Measurements from ENCODE around the gene SORL1.

SORL1 gene

DNA sequence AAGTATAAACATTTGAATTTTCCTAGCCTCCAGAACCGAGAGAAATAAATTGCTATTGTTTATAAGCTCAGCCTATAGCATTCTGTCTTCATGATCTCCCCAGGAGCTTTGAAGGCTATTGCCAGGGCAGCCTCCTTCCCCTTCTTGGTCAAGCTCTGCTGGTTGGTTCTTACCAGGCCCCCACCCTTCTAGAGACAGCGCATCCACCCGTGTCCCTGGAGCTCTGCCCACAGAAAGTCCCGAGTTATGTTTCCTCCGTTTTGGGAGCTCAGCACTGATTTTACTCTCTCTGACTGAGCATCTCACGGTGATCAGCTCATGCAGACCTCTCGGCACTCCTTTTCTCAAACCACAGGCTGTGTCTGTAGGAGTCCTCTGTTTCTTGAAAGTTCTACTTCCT is 124.4 kb downstream of the SORL1 start:
- Histone ChIP-seq H3K4me1 (no peaks in the 10 kb centered on the region), H3K36me3 (peaks cover 5 to 81% (median 33%) of the 10 kb centered on the region in 3 donors), H3K9me3 (no peaks in the 10 kb centered on the region), H3K4me3 (no peak overlapping the region), H3K27me3 (no peaks in the 10 kb centered on the region), H3K27ac (peak overlapping the region in 1 of 2 donors; percentile 1)
- TF ChIP-seq, protein P1, sequence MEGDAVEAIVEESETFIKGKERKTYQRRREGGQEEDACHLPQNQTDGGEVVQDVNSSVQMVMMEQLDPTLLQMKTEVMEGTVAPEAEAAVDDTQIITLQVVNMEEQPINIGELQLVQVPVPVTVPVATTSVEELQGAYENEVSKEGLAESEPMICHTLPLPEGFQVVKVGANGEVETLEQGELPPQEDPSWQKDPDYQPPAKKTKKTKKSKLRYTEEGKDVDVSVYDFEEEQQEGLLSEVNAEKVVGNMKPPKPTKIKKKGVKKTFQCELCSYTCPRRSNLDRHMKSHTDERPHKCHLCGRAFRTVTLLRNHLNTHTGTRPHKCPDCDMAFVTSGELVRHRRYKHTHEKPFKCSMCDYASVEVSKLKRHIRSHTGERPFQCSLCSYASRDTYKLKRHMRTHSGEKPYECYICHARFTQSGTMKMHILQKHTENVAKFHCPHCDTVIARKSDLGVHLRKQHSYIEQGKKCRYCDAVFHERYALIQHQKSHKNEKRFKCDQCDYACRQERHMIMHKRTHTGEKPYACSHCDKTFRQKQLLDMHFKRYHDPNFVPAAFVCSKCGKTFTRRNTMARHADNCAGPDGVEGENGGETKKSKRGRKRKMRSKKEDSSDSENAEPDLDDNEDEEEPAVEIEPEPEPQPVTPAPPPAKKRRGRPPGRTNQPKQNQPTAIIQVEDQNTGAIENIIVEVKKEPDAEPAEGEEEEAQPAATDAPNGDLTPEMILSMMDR (IDR thresholded peaks at IDR 0.05): no peak
- DNase-seq: peak; percentile 68 to 80
- intact Hi-C loops (cut with DNase I; ENCODE audit: low total_unique reads): no loop called here

DNA sequence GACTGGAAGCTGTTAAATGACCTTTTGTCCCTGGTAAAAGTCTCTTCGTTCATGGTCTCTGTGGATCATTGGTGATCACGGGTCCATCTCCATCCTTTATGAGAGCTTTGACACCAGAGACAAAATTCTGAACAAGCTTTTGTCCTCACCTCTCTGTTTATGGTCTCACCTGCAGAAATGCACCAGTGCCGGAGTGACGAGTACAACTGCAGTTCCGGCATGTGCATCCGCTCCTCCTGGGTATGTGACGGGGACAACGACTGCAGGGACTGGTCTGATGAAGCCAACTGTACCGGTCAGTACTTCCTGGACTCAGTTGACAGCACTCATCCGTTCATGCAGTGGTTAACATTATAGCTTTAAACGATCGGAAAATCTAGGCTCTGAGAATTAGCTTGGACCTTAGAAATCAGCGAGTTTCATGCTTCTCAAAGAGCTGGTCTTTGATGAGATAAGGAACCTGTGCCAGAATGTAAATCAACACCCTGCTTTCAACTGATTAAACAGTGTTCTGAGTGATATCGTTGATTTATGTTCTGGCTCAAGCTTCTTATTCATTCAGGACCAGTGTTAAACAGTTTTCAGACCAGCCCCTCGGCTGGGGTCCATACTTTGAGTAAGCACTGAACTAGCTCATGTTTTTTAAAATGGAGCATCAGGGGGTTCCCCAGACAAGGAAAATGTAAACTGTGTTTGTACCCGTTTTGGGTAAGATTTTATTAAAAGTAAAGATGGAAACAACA is 125.2 kb downstream of the SORL1 start:
- Histone ChIP-seq H3K27me3 (no peaks in the 10 kb centered on the region), H3K4me3 (no peak overlapping the region), H3K4me1 (no peaks in the 10 kb centered on the region), H3K9me3 (no peaks in the 10 kb centered on the region), H3K36me3 (peaks cover 5 to 74% (median 33%) of the 10 kb centered on the region in 3 donors), H3K27ac (no peak overlapping the region)
- intact Hi-C loops (cut with DNase I; ENCODE audit: low total_unique reads): no loop called here
- DNase-seq: no peak
- TF ChIP-seq, protein P1 (IDR thresholded peaks at IDR 0.05): no peak

DNA sequence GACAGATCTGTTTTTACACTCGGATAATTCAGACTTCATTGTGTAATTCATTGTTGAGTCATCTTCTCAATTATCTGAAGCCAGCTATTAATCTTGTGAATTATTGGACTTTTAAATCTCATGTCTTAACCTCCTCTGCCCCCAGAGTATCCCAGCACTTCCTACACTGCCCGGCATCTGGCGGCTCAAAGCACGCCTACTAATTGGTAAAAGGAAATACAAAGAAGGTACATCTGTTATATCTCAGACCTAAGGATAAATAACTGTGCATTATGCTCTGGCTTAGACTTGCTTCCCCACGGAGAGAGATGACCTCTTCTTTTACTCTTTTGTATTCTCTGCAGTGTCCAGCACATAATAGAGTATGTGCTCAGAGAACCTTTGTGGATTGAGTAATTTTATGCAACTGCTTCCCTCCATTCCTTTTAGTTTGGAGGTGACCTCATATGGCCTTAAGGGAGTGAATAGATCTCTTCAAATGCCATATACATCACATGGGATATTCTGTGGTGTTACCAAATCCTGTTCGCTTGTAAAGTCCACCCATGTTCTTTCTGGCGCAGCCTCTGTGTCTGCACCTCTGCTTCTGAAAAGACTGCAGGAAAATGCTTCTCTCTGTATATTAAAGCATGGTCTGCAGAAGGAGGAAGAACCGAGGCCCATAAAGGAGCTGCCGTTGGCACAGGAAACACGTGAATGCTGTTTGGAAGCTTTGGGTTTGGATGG is 126.3 kb downstream of the SORL1 start:
- no peak overlapping the region for H3K27ac ChIP-seq
- H3K9me3 ChIP-seq: no peaks in the 10 kb centered on the region
- no peaks in the 10 kb centered on the region for H3K4me1 ChIP-seq
- H3K36me3 ChIP-seq: peaks cover 11 to 76% (median 33%) of the 10 kb centered on the region in 3 donors
- H3K4me3 ChIP-seq: no peak overlapping the region
- intact Hi-C loops (cut with DNase I; ENCODE audit: low total_unique reads): no loop called here
- DNase-seq: no peak
- no peaks in the 10 kb centered on the region for H3K27me3 ChIP-seq
- TF ChIP-seq, protein P1 (IDR thresholded peaks at IDR 0.05): no peak

DNA sequence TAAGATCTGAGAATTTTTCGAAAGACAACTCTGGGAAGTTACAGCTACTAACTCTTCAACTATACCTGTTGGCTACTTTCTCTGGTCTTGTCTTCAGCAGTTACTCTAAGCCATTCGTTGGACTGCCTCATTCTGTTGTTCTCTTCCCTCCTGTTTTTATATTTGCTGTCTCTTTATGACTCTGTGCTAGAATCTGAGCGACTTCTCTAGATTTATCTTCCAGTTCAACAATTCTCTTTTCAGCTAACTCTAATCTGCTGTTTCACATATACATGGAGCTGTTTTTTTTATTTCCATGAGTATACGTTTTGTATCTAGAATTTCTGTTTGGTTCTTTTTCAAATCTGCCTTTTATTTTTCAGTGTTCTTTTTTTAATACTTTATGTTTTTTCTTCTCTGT is 128.0 kb downstream of the SORL1 start:
- H3K36me3 ChIP-seq: peaks cover 13 to 72% (median 33%) of the 10 kb centered on the region in 3 donors
- H3K9me3 ChIP-seq: no peaks in the 10 kb centered on the region
- DNase-seq: no peak
- H3K27me3 ChIP-seq: no peaks in the 10 kb centered on the region
- H3K27ac ChIP-seq: no peak overlapping the region
- TF ChIP-seq, protein P1 (IDR thresholded peaks at IDR 0.05): no peak
- intact Hi-C loops (cut with DNase I; ENCODE audit: low total_unique reads): no loop called here
- no peak overlapping the region for H3K4me3 ChIP-seq
- H3K4me1 ChIP-seq: no peaks in the 10 kb centered on the region

DNA sequence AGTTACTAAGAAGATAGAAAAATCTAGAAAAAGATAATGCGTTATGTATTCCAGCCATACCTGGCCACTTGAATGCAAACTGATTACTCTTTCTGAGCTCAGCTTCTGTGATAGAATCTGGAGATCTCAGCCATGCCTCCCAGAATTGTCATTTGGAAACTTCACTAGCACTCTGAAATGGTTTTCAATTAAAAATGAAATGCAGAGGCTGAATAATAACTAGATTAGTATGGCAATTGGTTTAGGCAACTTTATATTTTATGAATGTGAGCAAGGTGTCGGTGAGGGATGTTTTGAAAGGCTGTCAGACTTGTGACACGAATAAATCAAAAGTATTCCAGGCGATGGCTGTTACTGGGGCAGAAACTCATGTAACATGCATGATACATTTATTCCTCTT is 129.5 kb downstream of the SORL1 start:
- H3K27ac ChIP-seq: no peak overlapping the region
- no peaks in the 10 kb centered on the region for H3K4me1 ChIP-seq
- H3K27me3 ChIP-seq: no peaks in the 10 kb centered on the region
- H3K9me3 ChIP-seq: no peaks in the 10 kb centered on the region
- no peak overlapping the region for H3K4me3 ChIP-seq
- TF ChIP-seq, protein P1 (IDR thresholded peaks at IDR 0.05): no peak
- H3K36me3 ChIP-seq: peaks cover 13 to 64% (median 33%) of the 10 kb centered on the region in 3 donors
- intact Hi-C loops (cut with DNase I; ENCODE audit: low total_unique reads): no loop called here
- DNase-seq: no peak
